Hepatocyte (in vitro differentiated cells): ENCODE results near the gene OAF. TPM values are rescaled to one million over a fixed set of nuclear protein-coding genes. Genes with fewer than 3 reads are reported as not detected.

Experiments
- DNase-seq: peaks from one replicate; pipeline ENCODE4 v3.0.0-alpha.2; 2016; ENCODE audit warnings: low spot score
- H2AFZ ChIP-seq: fragments of 200-600 bp; sonication (generic); 2 replicates; pipeline ENCODE4 v1.6.0; 2016; ENCODE audit warnings: antibody characterized with exemption, mild to moderate bottlenecking
- H3K27ac ChIP-seq: fragments of 200-600 bp; sonication (generic); 2 replicates; pipeline ENCODE4 v1.5.1; 2016; ENCODE audit warnings: mild to moderate bottlenecking
- H3K27me3 ChIP-seq: fragments of 200-600 bp; sonication (generic); 2 replicates; pipeline ENCODE4 v1.6.1; 2016
- H3K36me3 ChIP-seq: fragments of 200-600 bp; sonication (generic); replicated peaks from 2 replicates; pipeline ENCODE4 v1.5.1; 2016; ENCODE audit warnings: low read depth; ENCODE audit not compliant: insufficient read depth
- H3K4me1 ChIP-seq: fragments of 200-600 bp; sonication (generic); 2 replicates; pipeline ENCODE4 v1.5.1; 2016; ENCODE audit warnings: mild to moderate bottlenecking, moderate library complexity; ENCODE audit not compliant: insufficient read depth
- H3K4me2 ChIP-seq: fragments of 200-600 bp; sonication (generic); 2 replicates; pipeline ENCODE4 v1.6.0; 2016
- H3K4me3 ChIP-seq: fragments of 200-600 bp; sonication (generic); 2 replicates; pipeline ENCODE4 v1.5.1; 2016; ENCODE audit warnings: mild to moderate bottlenecking
- H3K79me2 ChIP-seq: fragments of 200-600 bp; sonication (generic); 2 replicates; pipeline ENCODE4 v1.6.0; 2017; ENCODE audit warnings: mild to moderate bottlenecking
- H3K9me2 ChIP-seq: fragments of 200-600 bp; sonication (generic); replicated peaks from 2 replicates; pipeline ENCODE4 v1.6.0; 2017; ENCODE audit warnings: mild to moderate bottlenecking; ENCODE audit not compliant: insufficient read depth
- H3K9me3 ChIP-seq: fragments of 200-600 bp; sonication (generic); 2 replicates; pipeline ENCODE4 v1.5.1; 2016; ENCODE audit warnings: low read depth, mild to moderate bottlenecking
- H4K20me1 ChIP-seq: fragments of 200-600 bp; sonication (generic); 2 replicates; pipeline ENCODE4 v1.6.0; 2016; ENCODE audit warnings: mild to moderate bottlenecking; ENCODE audit not compliant: insufficient read depth, poor library complexity, severe bottlenecking
- EZH2 ChIP-seq: fragments of 200-600 bp; sonication (generic); IDR thresholded peaks from 2 replicates; pipeline ENCODE4 v1.6.1; 2016; ENCODE audit warnings: antibody characterized with exemption, mild to moderate bottlenecking, borderline replicate concordance
- EZH2phosphoT487 ChIP-seq: fragments of 200-600 bp; sonication (generic); IDR thresholded peaks from one replicate; pipeline ENCODE4 v1.6.1; 2018; ENCODE audit warnings: antibody characterized with exemption, mild to moderate bottlenecking, low read depth, moderate library complexity; ENCODE audit not compliant: unreplicated experiment, severe bottlenecking
- WGBS: methylation state at CpG from one replicate; pipeline ENCODE4 v1.1.6; 2016; ENCODE audit warnings: low lambda C conversion rate; ENCODE audit errors: missing lambda C conversion rate; 5-methylcytosine and 5-hydroxymethylcytosine counted together
- polyA plus RNA-seq: library from polyadenylated mRNA; unstranded; fragments of >200 nt; fragmentation: Nextera tagmentation; extraction: Ambion mirVana; gene quantifications from 2 replicates; pipeline ENCODE4 v1.2.1, GENCODE V29; 2016
- total RNA-seq: library from RNA; depleted of rRNA; stranded (reverse); fragments of >200 nt; gene quantifications from 2 replicates; pipeline ENCODE4 v1.2.3, GENCODE V29; 2014
- TF ChIP-seq, protein P1 (sequence below): fragments of 200-600 bp; sonication (generic); IDR thresholded peaks from 2 replicates; pipeline ENCODE4 v1.5.1; 2016; ENCODE audit warnings: antibody characterized with exemption, mild to moderate bottlenecking; ENCODE audit not compliant: poor library complexity

The OAF gene
- total and polyA plus RNA-seq, 2 experiments from 2014 or later = 63.9 to 102 TPM

DNA sequence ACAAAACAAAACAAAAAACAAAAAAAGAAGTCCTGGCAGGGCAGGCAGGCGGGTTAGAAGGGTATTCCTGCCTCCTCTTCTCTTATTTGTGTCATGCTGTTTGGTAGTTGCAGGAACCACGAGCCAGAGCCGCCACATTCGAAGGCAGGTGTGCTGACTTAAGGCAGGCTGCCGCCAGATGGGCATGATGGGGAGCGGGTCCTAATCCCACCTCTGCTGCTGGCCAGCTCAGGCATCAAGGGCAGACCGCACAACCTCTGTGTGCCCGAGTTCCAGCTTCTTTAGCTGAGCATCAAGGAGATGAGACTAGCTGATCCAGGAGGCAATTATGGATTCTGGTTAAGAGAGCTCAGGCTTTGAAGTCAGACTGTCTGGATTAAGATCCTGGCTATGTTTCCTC, 12.1 kb downstream of the OAF start:
- Histone ChIP-seq H2AFZ (no peak overlapping the region), H3K27ac (no peak overlapping the region), H3K4me1 (peaks cover 45% of the 10 kb centered on the region), H3K4me2 (no peak overlapping the region), H3K4me3 (no peak overlapping the region), H3K27me3 (no peaks in the 10 kb centered on the region), H3K9me2 (no peaks in the 10 kb centered on the region), H3K9me3 (no peaks in the 10 kb centered on the region), H3K79me2 (peaks cover 8% of the 10 kb centered on the region), H4K20me1 (peaks cover 8% of the 10 kb centered on the region), H3K36me3 (no peaks in the 10 kb centered on the region)
- no peak for DNase-seq
- WGBS = 85% methylated on average over 8 of the region's 8 CpGs
- TF ChIP-seq, protein P1, sequence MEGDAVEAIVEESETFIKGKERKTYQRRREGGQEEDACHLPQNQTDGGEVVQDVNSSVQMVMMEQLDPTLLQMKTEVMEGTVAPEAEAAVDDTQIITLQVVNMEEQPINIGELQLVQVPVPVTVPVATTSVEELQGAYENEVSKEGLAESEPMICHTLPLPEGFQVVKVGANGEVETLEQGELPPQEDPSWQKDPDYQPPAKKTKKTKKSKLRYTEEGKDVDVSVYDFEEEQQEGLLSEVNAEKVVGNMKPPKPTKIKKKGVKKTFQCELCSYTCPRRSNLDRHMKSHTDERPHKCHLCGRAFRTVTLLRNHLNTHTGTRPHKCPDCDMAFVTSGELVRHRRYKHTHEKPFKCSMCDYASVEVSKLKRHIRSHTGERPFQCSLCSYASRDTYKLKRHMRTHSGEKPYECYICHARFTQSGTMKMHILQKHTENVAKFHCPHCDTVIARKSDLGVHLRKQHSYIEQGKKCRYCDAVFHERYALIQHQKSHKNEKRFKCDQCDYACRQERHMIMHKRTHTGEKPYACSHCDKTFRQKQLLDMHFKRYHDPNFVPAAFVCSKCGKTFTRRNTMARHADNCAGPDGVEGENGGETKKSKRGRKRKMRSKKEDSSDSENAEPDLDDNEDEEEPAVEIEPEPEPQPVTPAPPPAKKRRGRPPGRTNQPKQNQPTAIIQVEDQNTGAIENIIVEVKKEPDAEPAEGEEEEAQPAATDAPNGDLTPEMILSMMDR = no peak
- TF ChIP-seq EZH2phosphoT487 (no peak), EZH2 (no peak)

DNA sequence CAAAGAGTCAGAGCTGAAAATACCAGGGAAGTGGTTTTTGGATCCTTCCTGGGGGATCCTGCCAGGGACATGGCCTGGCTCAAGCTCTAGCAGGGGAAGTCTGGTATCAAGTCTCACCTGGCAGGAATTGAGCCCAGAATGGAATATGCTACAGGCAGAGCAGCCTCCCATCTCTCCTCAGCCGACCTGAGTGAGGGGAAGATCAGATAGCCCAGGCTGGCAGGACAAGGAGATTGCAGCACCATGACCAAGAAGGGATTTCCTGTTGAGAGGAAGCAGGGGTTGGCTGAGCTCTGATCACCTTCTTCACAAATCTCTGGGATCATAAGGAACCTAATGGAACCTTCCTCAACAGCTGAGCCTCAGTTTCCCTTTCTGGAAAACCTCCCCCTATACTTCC, 13.0 kb downstream of the OAF start:
- H2AFZ ChIP-seq = no peak overlapping the region
- H4K20me1 ChIP-seq = peaks cover 5% of the 10 kb centered on the region
- no peaks in the 10 kb centered on the region for H3K9me3 ChIP-seq
- TF ChIP-seq, protein P1 = no peak
- TF ChIP-seq EZH2phosphoT487 (no peak), EZH2 (no peak)
- no peak overlapping the region for H3K27ac ChIP-seq
- no peak for DNase-seq
- H3K4me1 ChIP-seq = peaks cover 36% of the 10 kb centered on the region
- H3K27me3 ChIP-seq = no peaks in the 10 kb centered on the region
- H3K4me2 ChIP-seq = no peak overlapping the region
- 25% methylated on average over 1 of the region's 1 CpG for WGBS
- peaks cover 6% of the 10 kb centered on the region for H3K79me2 ChIP-seq
- no peaks in the 10 kb centered on the region for H3K36me3 ChIP-seq
- no peak overlapping the region for H3K4me3 ChIP-seq
- H3K9me2 ChIP-seq = no peaks in the 10 kb centered on the region

DNA sequence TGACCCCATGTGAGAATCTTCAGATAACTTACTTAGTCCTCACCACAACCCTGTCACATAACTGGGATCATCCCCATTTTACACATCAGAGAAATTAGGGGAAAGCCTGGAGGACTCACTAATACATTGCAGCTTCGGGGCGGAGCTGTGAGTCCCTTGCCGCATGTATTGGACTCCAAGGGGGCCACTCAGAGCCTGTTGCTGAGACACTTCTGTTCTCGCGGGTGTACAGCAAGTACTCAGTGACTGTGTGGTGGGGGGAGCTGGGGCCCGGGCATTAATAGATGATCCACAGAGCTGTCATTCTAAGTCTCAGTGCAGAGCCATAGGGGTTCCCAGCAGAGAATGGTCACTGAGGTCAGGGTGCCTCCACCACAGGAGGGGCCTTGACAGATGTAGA, 13.5 kb downstream of the OAF start:
- Histone ChIP-seq H4K20me1 (peaks cover 5% of the 10 kb centered on the region), H3K4me3 (no peak overlapping the region), H3K9me3 (no peaks in the 10 kb centered on the region), H3K79me2 (peaks cover 6% of the 10 kb centered on the region), H3K9me2 (no peaks in the 10 kb centered on the region), H3K4me1 (peaks cover 31% of the 10 kb centered on the region), H3K4me2 (no peak overlapping the region), H3K36me3 (no peaks in the 10 kb centered on the region), H3K27ac (peak overlapping the region; percentile 42), H3K27me3 (no peaks in the 10 kb centered on the region), H2AFZ (no peak overlapping the region)
- 80% methylated on average over 6 of the region's 6 CpGs for WGBS
- TF ChIP-seq EZH2 = no peak
- TF ChIP-seq, protein P1 = no peak
- TF ChIP-seq EZH2phosphoT487 = no peak
- no peak for DNase-seq
